Keratinocyte (primary cell): ENCODE measurements around the gene DCTPP1.

Experiments
- CTCF ChIP-seq, 3 experiments: IDR thresholded peaks in 1 of 3; conservative IDR thresholded peaks in 1 of 3; optimal IDR thresholded peaks in 1 of 3; 2 replicates in 2 of 3; 3 replicates in 1 of 3; pipeline versions ENCODE3 to v1.5.1; 2011; ENCODE audit warnings: low read length in 3 of 3, mild to moderate bottlenecking in 3 of 3, moderate library complexity in 2 of 3, control low read depth in 1 of 3, inconsistent platforms in 1 of 3; ENCODE audit not compliant: insufficient read depth in 2 of 3; ENCODE audit errors: extremely low read depth in 1 of 3
- EZH2 ChIP-seq: IDR thresholded peaks from one replicate; pipeline ENCODE4 v1.6.1; 2012; ENCODE audit warnings: inconsistent platforms, mild to moderate bottlenecking, low read length, moderate library complexity

DNA sequence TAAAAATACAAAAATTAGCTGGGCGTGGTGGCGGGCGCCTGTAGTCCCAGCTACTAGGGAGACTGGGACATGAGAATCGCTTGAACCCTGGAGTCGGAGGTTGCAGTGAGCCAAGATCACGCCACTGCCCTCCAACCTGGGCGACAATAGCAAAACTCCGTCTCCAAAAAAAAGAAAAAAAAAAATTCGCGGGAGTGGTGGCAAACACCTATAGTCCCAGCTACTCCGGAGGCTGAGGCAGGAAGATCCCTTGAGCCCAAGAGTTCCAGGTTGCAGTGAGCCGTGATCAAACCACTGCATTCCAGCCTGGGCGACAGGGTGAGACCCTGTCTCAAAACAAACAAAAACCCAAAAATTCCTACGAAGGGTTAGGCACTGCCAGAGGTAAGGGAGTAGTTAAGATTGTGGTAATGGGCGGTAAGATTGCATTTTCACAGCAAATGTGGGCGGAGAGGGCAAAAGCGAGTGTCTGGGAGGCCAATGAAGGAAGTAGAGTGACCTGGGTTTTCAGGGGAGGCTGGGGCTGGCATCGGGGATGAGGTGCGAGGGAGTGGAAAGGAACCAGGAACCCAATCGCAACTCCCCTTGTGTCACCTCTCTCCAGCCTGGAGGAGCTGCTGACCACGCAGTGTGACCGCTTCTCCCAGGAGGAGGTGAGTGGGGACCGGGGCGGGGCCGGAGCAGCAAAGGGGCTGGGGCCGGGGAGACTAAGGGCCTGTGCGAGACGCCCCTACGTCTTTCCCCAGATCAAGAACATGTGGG is 52.6 kb downstream of the DCTPP1 start:
- TF ChIP-seq CTCF (optimal IDR thresholded peaks at IDR 0.05 in 1 of 3, IDR thresholded peaks at IDR 0.05 in 1 of 3, conservative IDR thresholded peaks at IDR 0.05 in 1 of 3; ENCODE audit: extremely low read depth in 1 of 3, insufficient read depth in 2 of 3, low read length in 3 of 3) (no peak), EZH2 (no peak)
